ENCODE results near the gene CACUL1.
"Not testable (repeated sequence)": the region's sequence is repeated elsewhere in the genome, so short reads cannot be mapped to it uniquely, and the experiment has no call there.

The CACUL1 gene

GRCh38 chr10:118687472-118687871, 67.3 kb downstream of the CACUL1 start:
- DNase-seq (ENCODE audit: low read depth): no peak

- DNase-seq (ENCODE audit: low read depth): no peak
These were observed 72.2 kb downstream of the CACUL1 start for GRCh38 chr10:118682533-118682932.

- no peak for DNase-seq (ENCODE audit: low read depth)
These were observed 74.6 kb downstream of the CACUL1 start for GRCh38 chr10:118680197-118680596.

GRCh38 chr10:118674226-118674919, 80.4 kb downstream of the CACUL1 start:
- no peak for DNase-seq (ENCODE audit: low read depth)

GRCh38 chr10:118672766-118673715, 81.7 kb downstream of the CACUL1 start:
- no peak for DNase-seq (ENCODE audit: low read depth)

GRCh38 chr10:118672153-118672552, 82.6 kb downstream of the CACUL1 start:
- DNase-seq (ENCODE audit: low read depth): no peak

GRCh38 chr10:118671221-118671620, 83.5 kb downstream of the CACUL1 start:
- DNase-seq (ENCODE audit: low read depth): not testable (repeated sequence)

- no peak for DNase-seq (ENCODE audit: low read depth)
These were observed 84.2 kb downstream of the CACUL1 start for GRCh38 chr10:118670472-118671124.

- DNase-seq (ENCODE audit: low read depth): no peak
These were observed 84.9 kb downstream of the CACUL1 start for GRCh38 chr10:118669835-118670234.

GRCh38 chr10:118669020-118669791, 85.6 kb downstream of the CACUL1 start:
- DNase-seq (ENCODE audit: low read depth): no peak

GRCh38 chr10:118668228-118668952, 86.4 kb downstream of the CACUL1 start:
- no peak for DNase-seq (ENCODE audit: low read depth)

- DNase-seq (ENCODE audit: low read depth): no peak
These were observed 87.0 kb downstream of the CACUL1 start for GRCh38 chr10:118667732-118668131.

GRCh38 chr10:118666350-118666749, 88.4 kb downstream of the CACUL1 start:
- DNase-seq (ENCODE audit: low read depth): no peak

GRCh38 chr10:118664321-118664720, 90.4 kb downstream of the CACUL1 start:
- DNase-seq (ENCODE audit: low read depth): no peak

GRCh38 chr10:118663176-118663575, 91.6 kb downstream of the CACUL1 start:
- no peak for DNase-seq (ENCODE audit: low read depth)

GRCh38 chr10:118662228-118663035, 92.3 kb downstream of the CACUL1 start:
- no peak for DNase-seq (ENCODE audit: low read depth)

- DNase-seq (ENCODE audit: low read depth): no peak
These were observed 96.0 kb downstream of the CACUL1 start for GRCh38 chr10:118658762-118659161.

- DNase-seq (ENCODE audit: low read depth): not testable (repeated sequence)
These were observed 96.6 kb downstream of the CACUL1 start for GRCh38 chr10:118658168-118658567.

GRCh38 chr10:118645294-118645693, 109.5 kb downstream of the CACUL1 start:
- DNase-seq (ENCODE audit: low read depth): not testable (repeated sequence)

GRCh38 chr10:118642228-118642627, 112.5 kb downstream of the CACUL1 start:
- DNase-seq (ENCODE audit: low read depth): no peak
